ENCODE results near the gene PIK3R6. TPM values are rescaled to one million over a fixed set of nuclear protein-coding genes. Genes with fewer than 3 reads are reported as not detected.
"Not testable (repeated sequence)": the region's sequence is repeated elsewhere in the genome, so short reads cannot be mapped to it uniquely, and the experiment has no call there.

The PIK3R6 gene
- total and polyA plus RNA-seq, 5 donors = 0.36 to 0.91 (median 0.86) TPM

DNA sequence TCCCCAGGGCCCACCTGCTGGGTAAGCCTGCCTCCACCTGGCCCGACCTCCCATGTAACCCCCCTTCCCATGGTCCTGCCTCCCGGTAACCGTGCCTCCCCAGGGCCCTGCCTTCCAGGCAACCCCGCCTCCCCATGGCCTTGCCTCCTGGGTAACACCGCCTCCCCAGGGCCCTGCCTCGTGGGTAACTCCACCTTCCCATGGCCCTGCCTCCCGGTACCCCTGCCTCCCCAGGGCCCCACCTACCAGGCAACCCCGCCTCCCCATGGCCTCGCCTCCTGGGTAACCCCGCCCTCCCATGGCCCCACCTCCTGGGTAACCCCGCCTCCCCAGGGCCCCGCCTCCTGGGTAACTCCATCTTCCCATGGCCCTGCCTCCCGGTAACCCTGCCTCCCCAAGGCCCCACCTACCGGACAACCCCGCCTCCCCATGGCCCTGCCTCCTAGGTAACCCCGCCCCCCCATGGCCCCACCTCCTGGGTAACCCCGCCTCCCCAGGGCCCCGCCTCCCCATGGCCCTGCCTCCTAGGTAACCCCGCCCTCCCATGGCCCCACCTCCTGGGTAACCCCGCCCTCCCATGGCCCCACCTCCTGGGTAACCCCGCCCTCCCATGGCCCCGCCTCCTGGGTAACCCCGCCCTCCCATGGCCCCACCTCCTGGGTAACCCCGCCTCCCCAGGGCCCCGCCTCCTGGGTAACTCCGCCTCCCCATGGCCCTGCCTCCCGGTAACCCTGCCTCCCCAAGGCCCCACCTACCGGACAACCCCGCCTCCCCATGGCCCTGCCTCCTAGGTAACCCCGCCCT lies 17.9 kb upstream of the PIK3R6 start:
- H3K4me3 ChIP-seq (ENCODE audit: low read length); H3K27me3 ChIP-seq (ENCODE audit: control insufficient read depth, insufficient read depth); DNase-seq; H3K4me1 ChIP-seq (ENCODE audit: control insufficient read depth, insufficient read depth, low read length); intact Hi-C loops (cut with DNase I); H3K9me3 ChIP-seq (ENCODE audit: control insufficient read depth, low read length); H3K27ac ChIP-seq (ENCODE audit: low read length); ATAC-seq: not testable (repeated sequence)
- 77% methylated on average over 30 of the region's 30 CpGs for WGBS

DNA sequence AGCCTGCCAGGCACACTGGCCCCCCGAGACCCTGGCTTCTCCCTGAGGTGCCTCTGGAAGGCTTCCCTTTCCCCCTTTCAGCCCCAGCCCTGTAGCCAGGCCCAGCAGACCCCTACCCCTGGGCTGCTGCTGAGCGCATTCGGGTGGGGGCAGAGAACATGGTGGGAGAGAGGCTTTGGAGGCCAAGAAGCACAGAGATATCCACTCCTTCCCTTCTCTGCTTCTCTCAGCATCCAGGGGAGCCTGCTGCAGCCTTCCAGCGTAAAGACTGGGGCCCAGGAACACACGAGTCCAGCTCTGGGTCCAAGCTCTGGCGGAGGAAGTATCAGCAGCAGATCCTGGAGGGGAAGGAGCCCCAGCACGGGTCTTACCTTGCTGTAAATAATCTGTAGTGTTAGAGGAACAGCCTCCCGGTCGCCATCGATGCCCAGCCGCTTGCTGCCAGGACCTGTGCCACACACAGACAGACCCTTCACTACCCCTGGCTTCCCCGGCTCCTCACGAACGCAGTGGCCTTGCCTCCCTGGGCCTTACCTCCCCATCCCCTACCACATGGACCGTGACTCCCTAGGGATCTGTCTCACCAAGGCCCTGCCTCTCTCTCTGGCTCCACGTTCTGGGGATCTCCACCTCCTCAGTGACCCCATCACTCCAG lies 17.0 kb upstream of the PIK3R6 start:
- no peaks in the 10 kb centered on the region for H3K4me1 ChIP-seq (ENCODE audit: control insufficient read depth, insufficient read depth, low read length)
- H3K27ac ChIP-seq (ENCODE audit: low read length) = no peak overlapping the region
- intact Hi-C loops (cut with DNase I) = no loop called here
- ATAC-seq (no peak), DNase-seq (no peak)
- WGBS = 94% methylated on average over 16 of the region's 16 CpGs
- H3K27me3 ChIP-seq (ENCODE audit: control insufficient read depth, insufficient read depth) = no peaks in the 10 kb centered on the region
- H3K4me3 ChIP-seq (ENCODE audit: low read length) = no peak overlapping the region
- H3K9me3 ChIP-seq (ENCODE audit: control insufficient read depth, low read length) = no peaks in the 10 kb centered on the region

DNA sequence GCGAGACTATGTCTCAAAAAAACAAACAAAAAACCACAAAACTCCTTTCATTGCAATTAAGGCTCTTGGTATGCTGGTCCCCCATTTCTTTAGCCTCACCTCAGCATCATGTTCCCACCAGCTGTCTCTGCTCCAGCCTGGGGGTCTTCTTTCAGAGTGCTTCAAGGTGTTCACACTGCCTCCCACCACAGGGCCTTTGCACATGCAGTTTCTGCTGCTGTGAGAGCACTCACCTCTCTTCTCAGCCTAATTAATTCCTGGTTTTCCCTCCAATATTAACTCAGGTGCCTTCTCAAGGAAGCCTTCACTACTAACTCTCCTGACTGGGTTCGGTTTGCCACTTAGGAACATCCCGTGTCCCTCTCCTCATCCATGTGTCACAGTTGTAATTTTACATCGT lies 15.9 kb upstream of the PIK3R6 start:
- intact Hi-C loops (cut with DNase I) = no loop called here
- Histone ChIP-seq H3K4me1 (ENCODE audit: control insufficient read depth, insufficient read depth, low read length) (no peaks in the 10 kb centered on the region), H3K27ac (ENCODE audit: low read length) (no peak overlapping the region), H3K27me3 (ENCODE audit: control insufficient read depth, insufficient read depth) (no peaks in the 10 kb centered on the region), H3K9me3 (ENCODE audit: control insufficient read depth, low read length) (no peaks in the 10 kb centered on the region), H3K4me3 (ENCODE audit: low read length) (no peak overlapping the region)
- ATAC-seq = no peak
- no peak for DNase-seq
- 85% methylated on average over 4 of the region's 4 CpGs for WGBS

DNA sequence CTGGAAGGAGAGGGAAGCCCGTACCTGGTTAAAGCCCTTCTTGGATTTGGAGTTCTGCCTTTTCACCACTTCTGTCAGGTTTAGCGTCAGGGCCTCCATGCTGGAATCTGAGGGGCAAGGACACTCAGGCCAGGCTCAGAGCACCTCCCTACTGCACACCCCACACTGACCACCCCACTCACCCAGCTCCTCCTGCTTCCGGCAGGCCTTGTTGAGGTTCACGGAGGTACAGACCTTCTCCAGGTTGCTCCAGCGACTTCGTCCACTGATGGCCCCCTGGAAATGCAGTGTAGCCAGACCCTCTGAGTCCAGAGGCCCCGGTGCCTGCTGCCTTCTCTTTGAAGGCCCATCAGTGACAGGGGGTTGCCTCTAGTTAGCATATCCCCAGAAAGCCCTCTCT lies 14.1 kb upstream of the PIK3R6 start:
- no peaks in the 10 kb centered on the region for H3K27me3 ChIP-seq (ENCODE audit: control insufficient read depth, insufficient read depth)
- WGBS = 96% methylated on average over 7 of the region's 7 CpGs
- intact Hi-C loops (cut with DNase I) = no loop called here

DNA sequence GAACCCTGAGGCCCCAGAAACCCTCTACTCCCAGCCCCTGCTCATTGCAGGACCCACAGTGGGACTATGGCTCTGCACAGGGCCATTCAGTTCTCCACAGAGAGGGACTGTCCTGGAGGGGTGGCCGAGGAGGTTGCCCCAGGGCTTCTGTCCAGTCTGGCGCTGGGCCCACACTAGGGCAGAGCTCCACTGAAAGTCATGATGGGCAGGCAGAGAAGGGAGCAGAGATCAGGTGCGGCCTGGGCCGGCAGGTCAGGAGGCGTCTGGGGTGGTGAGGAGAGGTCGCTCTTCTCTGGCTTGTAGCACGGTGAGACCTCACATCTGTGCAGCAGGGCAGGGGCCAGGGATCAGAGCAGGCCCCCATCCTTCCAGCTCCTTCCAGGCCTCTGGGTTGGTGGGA lies 13.0 kb upstream of the PIK3R6 start:
- no peaks in the 10 kb centered on the region for H3K4me1 ChIP-seq (ENCODE audit: control insufficient read depth, insufficient read depth, low read length)
- H3K27me3 ChIP-seq (ENCODE audit: control insufficient read depth, insufficient read depth) = no peaks in the 10 kb centered on the region
- no peak overlapping the region for H3K4me3 ChIP-seq (ENCODE audit: low read length)
- WGBS = 95% methylated on average over 7 of the region's 7 CpGs
- intact Hi-C loops (cut with DNase I) = no loop called here
- no peak for ATAC-seq
- H3K9me3 ChIP-seq (ENCODE audit: control insufficient read depth, low read length) = no peaks in the 10 kb centered on the region
- no peak overlapping the region for H3K27ac ChIP-seq (ENCODE audit: low read length)
- no peak for DNase-seq

More for the DNA sequence above, 14.1 kb upstream of the PIK3R6 start:
- ATAC-seq (no peak), DNase-seq (no peak)
- Histone ChIP-seq H3K4me3 (ENCODE audit: low read length) (no peak overlapping the region), H3K4me1 (ENCODE audit: control insufficient read depth, insufficient read depth, low read length) (no peaks in the 10 kb centered on the region), H3K27ac (ENCODE audit: low read length) (no peak overlapping the region), H3K9me3 (ENCODE audit: control insufficient read depth, low read length) (no peaks in the 10 kb centered on the region)

DNA sequence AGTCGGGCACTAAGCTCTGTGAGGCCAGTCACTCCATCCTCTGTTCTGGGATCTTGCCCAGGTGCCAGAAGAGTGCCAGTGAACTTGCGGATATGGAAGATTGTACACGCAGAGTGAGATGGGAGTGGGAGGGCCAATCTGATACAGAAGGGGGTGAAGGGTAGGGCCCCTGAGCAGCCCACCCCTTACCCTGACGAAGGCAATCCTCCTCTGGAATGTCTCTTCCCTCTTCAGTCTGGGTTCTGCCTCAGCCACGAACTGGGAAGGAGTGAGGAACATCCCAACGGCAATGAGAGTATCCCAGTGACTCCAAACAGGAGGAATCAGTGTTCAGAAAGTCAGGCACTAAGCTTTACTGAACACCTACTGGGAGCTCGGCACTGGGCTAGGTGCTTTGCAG lies 11.9 kb upstream of the PIK3R6 start:
- no peaks in the 10 kb centered on the region for H3K9me3 ChIP-seq (ENCODE audit: control insufficient read depth, low read length)
- DNase-seq (no peak), ATAC-seq (no peak)
- 63% methylated on average over 7 of the region's 7 CpGs for WGBS
- no peak overlapping the region for H3K27ac ChIP-seq (ENCODE audit: low read length)
- intact Hi-C loops (cut with DNase I) = no loop called here
- no peak overlapping the region for H3K4me3 ChIP-seq (ENCODE audit: low read length)
- H3K4me1 ChIP-seq (ENCODE audit: control insufficient read depth, insufficient read depth, low read length) = no peaks in the 10 kb centered on the region
- H3K27me3 ChIP-seq (ENCODE audit: control insufficient read depth, insufficient read depth) = no peaks in the 10 kb centered on the region

DNA sequence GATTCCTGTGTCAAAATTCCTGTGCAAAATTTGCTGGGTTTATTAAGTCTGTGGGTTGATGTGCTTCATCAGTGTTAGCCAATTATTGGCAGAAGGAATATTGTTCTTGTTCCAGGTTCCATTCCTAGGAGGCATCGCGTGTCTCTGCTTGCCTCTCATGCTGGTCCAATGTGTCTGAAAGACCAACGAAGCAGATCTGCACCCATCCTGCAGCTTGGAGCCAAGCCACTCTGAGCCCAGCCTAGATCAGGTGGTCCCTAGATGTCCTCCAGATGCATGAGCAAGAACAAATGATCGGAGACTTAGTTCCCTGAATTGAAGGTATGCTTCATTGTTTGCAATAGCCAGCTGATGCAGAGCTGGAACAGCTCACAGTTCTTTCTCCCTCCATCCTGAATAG lies 10.5 kb upstream of the PIK3R6 start:
- intact Hi-C loops (cut with DNase I) = no loop called here
- Histone ChIP-seq H3K9me3 (ENCODE audit: control insufficient read depth, low read length) (no peaks in the 10 kb centered on the region), H3K27ac (ENCODE audit: low read length) (no peak overlapping the region), H3K27me3 (ENCODE audit: control insufficient read depth, insufficient read depth) (no peaks in the 10 kb centered on the region), H3K4me3 (ENCODE audit: low read length) (no peak overlapping the region), H3K4me1 (ENCODE audit: control insufficient read depth, insufficient read depth, low read length) (no peaks in the 10 kb centered on the region)
- ATAC-seq (no peak), DNase-seq (no peak)
- 75% methylated on average over 4 of the region's 4 CpGs for WGBS

DNA sequence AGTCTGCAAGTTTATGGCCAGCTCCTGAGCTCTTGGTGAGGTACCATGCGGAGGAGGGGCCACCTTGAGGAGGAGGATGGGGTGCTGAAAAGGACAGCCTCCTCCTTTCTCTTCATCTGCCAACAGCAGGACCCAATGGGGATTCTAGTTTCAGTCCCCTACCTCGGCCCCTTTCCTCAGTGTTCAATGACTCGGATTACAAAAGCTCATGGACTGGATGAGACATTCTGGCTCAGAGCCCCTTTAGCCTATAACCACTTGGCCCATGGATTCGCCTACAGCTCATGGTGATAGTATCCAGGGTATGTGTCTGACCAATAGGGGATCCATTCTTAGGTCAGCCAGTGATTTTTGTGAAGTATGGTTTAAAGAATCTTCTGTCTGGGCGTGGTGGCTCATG lies 8.5 kb upstream of the PIK3R6 start:
- no peaks in the 10 kb centered on the region for H3K27me3 ChIP-seq (ENCODE audit: control insufficient read depth, insufficient read depth)
- no peak overlapping the region for H3K27ac ChIP-seq (ENCODE audit: low read length)
- no peaks in the 10 kb centered on the region for H3K4me1 ChIP-seq (ENCODE audit: control insufficient read depth, insufficient read depth, low read length)
- intact Hi-C loops (cut with DNase I) = no loop called here
- ATAC-seq (no peak), DNase-seq (no peak)
- WGBS = 88% methylated on average over 5 of the region's 5 CpGs
- H3K9me3 ChIP-seq (ENCODE audit: control insufficient read depth, low read length) = no peaks in the 10 kb centered on the region
- H3K4me3 ChIP-seq (ENCODE audit: low read length) = no peak overlapping the region

DNA sequence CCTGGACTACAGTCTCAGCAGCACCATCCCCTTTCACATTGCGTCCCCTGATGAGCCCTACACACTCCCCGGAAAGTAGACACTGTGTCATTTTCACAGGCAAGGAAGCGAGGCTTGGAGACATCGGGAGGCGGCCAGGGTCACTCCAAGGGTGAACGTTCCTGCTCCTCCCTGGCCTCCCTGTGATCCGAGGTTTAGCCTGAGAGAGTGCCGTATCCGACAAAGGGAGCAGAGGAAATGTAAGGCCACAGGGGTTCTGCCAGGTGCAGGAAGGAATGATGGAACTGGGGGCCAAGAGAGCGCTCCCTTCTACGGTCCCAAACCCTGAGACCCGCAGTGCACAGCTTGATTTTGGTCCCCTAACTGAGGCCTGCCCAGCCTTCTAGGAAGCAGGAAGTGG lies 8.0 kb upstream of the PIK3R6 start:
- H3K27me3 ChIP-seq (ENCODE audit: control insufficient read depth, insufficient read depth) = no peaks in the 10 kb centered on the region
- H3K27ac ChIP-seq (ENCODE audit: low read length) = no peak overlapping the region
- no peak overlapping the region for H3K4me3 ChIP-seq (ENCODE audit: low read length)
- intact Hi-C loops (cut with DNase I) = no loop called here
- H3K4me1 ChIP-seq (ENCODE audit: control insufficient read depth, insufficient read depth, low read length) = no peaks in the 10 kb centered on the region
- no peaks in the 10 kb centered on the region for H3K9me3 ChIP-seq (ENCODE audit: control insufficient read depth, low read length)
- 72% methylated on average over 12 of the region's 12 CpGs for WGBS
- DNase-seq = no peak
- ATAC-seq = no peak

DNA sequence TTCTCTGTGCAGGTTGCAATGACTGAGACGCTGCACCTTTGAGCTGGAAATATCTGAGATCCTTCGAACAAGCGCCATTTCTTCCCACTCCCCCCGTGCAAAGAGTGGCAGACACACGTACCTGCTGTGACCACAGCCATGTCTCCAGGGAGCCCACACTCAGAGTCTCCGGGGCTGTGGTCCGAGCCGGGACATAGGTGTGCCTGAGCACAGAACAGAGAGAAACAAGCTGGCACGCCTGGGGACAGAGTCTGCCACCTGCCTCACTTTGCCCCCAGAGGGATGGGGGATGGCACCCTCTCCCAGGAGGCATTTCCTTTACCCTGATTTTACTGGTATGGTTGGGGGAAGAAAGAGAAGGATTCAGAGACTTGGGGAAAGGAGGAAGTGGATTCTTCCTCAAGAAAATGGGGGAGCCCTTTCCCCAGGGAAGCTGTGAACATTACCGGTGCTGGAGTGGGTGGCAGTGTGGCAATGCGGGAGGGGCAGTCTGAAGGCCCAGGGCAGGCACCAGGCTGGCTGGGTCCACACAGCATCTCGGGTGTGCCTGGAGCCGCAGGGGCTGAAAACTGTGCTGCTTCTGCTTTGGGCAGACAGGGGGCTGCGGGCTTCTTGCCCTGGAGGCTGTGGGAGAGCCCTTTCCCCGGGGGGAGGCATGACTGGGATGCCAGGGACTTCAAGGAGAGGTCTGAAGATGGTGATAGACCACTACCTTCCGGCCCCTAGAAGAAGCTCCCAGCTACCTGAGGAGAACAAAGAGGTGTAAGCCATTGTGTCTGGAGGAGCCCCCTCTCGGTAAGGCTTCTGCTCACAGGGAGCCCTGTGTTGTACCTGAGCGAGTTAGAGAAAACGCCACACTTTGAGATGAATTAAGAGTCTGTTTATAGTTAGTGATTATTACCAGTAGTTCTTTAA lies 6.6 kb upstream of the PIK3R6 start:
- ATAC-seq = peak in 1 of 2 donors; percentile 28
- no peak for DNase-seq
- H3K27me3 ChIP-seq (ENCODE audit: control insufficient read depth, insufficient read depth) = no peaks in the 10 kb centered on the region
- intact Hi-C loops (cut with DNase I) = no loop called here
- WGBS = 61% methylated on average over 19 of the region's 19 CpGs
- no peaks in the 10 kb centered on the region for H3K4me1 ChIP-seq (ENCODE audit: control insufficient read depth, insufficient read depth, low read length)
- H3K9me3 ChIP-seq (ENCODE audit: control insufficient read depth, low read length) = no peaks in the 10 kb centered on the region
- H3K27ac ChIP-seq (ENCODE audit: low read length) = no peak overlapping the region
- no peak overlapping the region for H3K4me3 ChIP-seq (ENCODE audit: low read length)

All from right cardiac atrium (tissue), 5 donors.